HL-60 (cell line): ENCODE measurements around the gene KLK11.

Source experiments
- DNase-seq, 2 experiments: peaks; one replicate each; pipeline ENCODE4 v3.0.0-alpha.2; 2010 to 2020; ENCODE audit warnings: low read depth in 1 of 2, low spot score in 1 of 2
- H3K27ac ChIP-seq: fragments of 250-450 bp; sonication (Bioruptor Pico); replicated peaks from 2 replicates; pipeline ENCODE4 v1.5.1; 2020; ENCODE audit warnings: mild to moderate bottlenecking, moderate library complexity
- H3K27me3 ChIP-seq: fragments of 250-450 bp; sonication (Bioruptor Pico); 2 replicates; pipeline ENCODE4 v1.5.1; 2021; ENCODE audit warnings: mild to moderate bottlenecking, moderate library complexity; ENCODE audit not compliant: insufficient read depth, poor library complexity, severe bottlenecking
- H3K4me3 ChIP-seq: replicated peaks from 2 replicates; pipeline ENCODE4 v1.5.1; 2011; ENCODE audit warnings: mild to moderate bottlenecking, control low read depth, low read length; ENCODE audit not compliant: insufficient read depth
- GABPA ChIP-seq: IDR thresholded peaks from 2 replicates; pipeline ENCODE4 v1.6.1; 2012; ENCODE audit warnings: low read depth
- POLR2AphosphoS5 ChIP-seq: IDR thresholded peaks from 2 replicates; pipeline ENCODE4 v1.6.1; 2012; ENCODE audit warnings: low read depth
- SPI1 ChIP-seq: IDR thresholded peaks from 2 replicates; pipeline ENCODE4 v1.6.1; 2012; ENCODE audit warnings: low read depth, mild to moderate bottlenecking, borderline replicate concordance
- TF ChIP-seq, protein P1 (sequence below): IDR thresholded peaks from one replicate; pipeline ENCODE4 v1.5.1; 2011; ENCODE audit warnings: low read length, control low read depth, inconsistent platforms; ENCODE audit not compliant: insufficient read depth
- TF ChIP-seq, protein P2 (sequence below): IDR thresholded peaks from 2 replicates; pipeline ENCODE4 v1.6.1; 2012; ENCODE audit warnings: low read depth; ENCODE audit not compliant: insufficient replicate concordance

Gene KLK11

DNA sequence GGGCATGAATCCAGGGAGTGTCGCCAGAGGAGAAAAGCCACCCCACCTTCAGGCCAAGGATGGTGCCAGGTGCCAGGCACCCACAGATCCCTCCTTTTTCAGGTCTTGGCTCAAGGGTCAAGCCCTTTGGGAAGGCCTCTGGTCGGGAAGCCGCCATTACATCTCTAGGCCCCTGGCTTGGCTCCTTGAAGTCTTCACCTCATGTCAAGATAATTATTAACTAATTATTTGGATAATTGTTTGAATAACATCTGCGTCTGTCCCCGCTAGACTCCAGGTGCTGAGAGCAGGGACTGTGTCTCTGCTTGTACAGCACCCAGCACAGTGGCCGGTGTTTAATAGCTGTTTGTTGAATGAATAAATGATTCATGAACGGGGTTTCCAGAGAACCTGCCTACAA lies 37.2 kb upstream of the KLK11 start:
- Histone ChIP-seq H3K4me3 (no peak overlapping the region), H3K27me3 (peaks cover 17% of the 10 kb centered on the region), H3K27ac (no peak overlapping the region)
- TF ChIP-seq POLR2AphosphoS5 (no peak), GABPA (no peak), SPI1 (no peak)
- TF ChIP-seq, protein P1, sequence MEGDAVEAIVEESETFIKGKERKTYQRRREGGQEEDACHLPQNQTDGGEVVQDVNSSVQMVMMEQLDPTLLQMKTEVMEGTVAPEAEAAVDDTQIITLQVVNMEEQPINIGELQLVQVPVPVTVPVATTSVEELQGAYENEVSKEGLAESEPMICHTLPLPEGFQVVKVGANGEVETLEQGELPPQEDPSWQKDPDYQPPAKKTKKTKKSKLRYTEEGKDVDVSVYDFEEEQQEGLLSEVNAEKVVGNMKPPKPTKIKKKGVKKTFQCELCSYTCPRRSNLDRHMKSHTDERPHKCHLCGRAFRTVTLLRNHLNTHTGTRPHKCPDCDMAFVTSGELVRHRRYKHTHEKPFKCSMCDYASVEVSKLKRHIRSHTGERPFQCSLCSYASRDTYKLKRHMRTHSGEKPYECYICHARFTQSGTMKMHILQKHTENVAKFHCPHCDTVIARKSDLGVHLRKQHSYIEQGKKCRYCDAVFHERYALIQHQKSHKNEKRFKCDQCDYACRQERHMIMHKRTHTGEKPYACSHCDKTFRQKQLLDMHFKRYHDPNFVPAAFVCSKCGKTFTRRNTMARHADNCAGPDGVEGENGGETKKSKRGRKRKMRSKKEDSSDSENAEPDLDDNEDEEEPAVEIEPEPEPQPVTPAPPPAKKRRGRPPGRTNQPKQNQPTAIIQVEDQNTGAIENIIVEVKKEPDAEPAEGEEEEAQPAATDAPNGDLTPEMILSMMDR: no peak
- TF ChIP-seq, protein P2, sequence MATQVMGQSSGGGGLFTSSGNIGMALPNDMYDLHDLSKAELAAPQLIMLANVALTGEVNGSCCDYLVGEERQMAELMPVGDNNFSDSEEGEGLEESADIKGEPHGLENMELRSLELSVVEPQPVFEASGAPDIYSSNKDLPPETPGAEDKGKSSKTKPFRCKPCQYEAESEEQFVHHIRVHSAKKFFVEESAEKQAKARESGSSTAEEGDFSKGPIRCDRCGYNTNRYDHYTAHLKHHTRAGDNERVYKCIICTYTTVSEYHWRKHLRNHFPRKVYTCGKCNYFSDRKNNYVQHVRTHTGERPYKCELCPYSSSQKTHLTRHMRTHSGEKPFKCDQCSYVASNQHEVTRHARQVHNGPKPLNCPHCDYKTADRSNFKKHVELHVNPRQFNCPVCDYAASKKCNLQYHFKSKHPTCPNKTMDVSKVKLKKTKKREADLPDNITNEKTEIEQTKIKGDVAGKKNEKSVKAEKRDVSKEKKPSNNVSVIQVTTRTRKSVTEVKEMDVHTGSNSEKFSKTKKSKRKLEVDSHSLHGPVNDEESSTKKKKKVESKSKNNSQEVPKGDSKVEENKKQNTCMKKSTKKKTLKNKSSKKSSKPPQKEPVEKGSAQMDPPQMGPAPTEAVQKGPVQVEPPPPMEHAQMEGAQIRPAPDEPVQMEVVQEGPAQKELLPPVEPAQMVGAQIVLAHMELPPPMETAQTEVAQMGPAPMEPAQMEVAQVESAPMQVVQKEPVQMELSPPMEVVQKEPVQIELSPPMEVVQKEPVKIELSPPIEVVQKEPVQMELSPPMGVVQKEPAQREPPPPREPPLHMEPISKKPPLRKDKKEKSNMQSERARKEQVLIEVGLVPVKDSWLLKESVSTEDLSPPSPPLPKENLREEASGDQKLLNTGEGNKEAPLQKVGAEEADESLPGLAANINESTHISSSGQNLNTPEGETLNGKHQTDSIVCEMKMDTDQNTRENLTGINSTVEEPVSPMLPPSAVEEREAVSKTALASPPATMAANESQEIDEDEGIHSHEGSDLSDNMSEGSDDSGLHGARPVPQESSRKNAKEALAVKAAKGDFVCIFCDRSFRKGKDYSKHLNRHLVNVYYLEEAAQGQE: no peak
- no peak for DNase-seq

DNA sequence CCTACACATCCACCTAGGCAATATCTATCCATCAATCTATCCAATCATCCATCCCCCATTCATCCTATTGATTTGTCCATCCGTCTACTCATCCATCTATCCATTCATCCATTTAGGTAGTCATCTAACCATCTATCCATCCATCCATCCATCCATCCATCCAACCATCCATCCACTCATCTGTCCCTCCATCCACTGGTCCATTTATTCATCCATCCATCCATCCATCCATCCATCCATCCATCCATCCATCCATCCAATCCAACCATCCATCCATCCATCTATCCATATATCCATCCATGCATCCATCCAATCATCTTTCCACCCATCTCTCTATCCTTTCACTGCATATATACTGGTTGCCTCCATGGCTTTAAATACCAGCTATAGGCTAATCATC lies 34.6 kb upstream of the KLK11 start:
- H3K27ac ChIP-seq: no peak overlapping the region
- H3K27me3 ChIP-seq: peaks cover 11% of the 10 kb centered on the region
- no peak overlapping the region for H3K4me3 ChIP-seq
- TF ChIP-seq GABPA (no peak), SPI1 (no peak), POLR2AphosphoS5 (no peak)
- TF ChIP-seq, protein P1: no peak
- TF ChIP-seq, protein P2: no peak
- no peak for DNase-seq

DNA sequence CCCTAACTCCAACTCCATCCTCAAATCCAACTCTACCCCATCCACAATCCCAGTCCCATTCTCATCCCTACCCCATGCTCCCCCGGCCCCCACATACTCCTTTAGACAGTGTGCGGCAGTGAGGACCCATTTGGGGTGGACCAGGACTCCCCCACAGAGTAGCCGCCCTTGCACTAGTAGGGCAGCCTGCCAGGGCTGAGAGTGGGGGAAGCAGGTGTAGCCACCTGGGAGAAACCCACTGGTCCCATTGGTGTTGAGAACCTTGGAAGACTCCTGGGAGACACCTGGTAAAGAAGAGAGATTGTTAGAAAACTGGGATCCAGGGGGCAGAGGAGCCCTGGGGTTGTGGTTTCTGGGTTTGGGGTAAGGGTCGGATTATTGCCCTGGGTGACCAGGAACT lies 33.9 kb upstream of the KLK11 start:
- H3K4me3 ChIP-seq: no peak overlapping the region
- TF ChIP-seq GABPA: no peak
- TF ChIP-seq, protein P2: no peak
- TF ChIP-seq POLR2AphosphoS5: no peak
- TF ChIP-seq, protein P1: no peak
- TF ChIP-seq SPI1: no peak
- H3K27me3 ChIP-seq: peaks cover 7% of the 10 kb centered on the region

More for the DNA sequence above, 33.9 kb upstream of the KLK11 start:
- DNase-seq: no peak
- H3K27ac ChIP-seq: no peak overlapping the region
